HL-60/S4 treated with retinoic acid at 250 ng/mL for 4 days and 3 days (cell line): ENCODE measurements around the gene WDR74.

Experiments used
- in situ Hi-C: fragments of 300-500 bp; cut with MboI; formaldehyde crosslinking; loops from 2 replicates; pipeline ENCODE4 v1.7.0; 2022; ENCODE audit warnings: low sequenced_read_pairs

Gene WDR74

DNA sequence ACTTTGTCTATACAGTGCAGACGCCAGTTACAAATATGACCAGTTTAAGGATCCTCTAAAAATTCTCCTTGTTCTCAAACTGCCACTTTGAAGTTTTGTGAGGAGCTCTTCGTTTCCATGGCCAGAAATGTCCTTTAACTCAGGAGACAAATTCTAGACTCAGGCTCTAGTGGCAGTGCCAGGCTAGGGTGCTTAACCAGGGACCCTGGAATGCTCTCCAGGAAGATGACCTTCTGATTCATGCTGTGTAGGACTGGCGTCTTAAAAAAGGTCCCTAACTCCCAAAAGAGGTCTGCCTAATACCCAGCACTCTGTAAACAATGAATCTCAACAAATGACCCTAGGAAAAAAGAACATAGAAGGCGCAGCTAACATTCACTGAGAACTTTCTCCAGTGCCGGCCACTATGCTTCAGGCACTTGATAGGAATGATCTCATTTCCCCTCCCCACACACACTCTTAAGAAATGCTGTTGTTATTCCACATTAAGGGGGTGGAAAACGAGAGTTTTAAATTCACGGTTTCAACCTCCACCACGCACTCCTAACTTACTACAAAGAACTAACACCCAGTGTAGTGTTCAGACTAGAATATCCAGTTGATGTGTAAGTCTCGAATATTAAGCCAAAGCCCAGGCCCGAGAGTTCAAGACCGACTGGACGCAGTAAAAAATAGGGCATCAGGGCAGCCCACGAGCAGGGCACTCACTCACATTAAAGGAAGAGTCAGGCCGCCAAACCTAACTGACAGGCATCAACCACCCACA lies 34.9 kb downstream of the WDR74 start:
- in situ Hi-C loops = no loop called here

DNA sequence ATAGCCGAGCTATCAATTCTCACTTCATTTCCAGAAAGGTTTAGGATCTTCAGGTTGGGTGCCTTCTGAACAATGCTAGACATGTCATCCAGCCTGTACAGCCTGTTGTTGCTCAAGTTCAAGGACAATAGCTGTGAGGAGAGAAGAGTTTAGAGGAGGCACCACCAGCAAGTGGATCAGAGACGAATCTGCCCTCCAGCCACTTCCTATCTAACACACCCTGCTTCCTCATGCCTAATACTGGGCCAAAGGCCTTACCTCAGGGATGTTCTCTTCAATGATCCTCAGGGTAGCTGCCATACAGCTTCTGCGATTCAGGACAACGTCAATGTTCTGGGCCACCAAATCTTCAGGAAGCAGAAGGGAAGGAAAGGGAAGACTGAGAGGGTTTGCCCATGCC lies 38.3 kb downstream of the WDR74 start:
- in situ Hi-C loops = no loop called here

DNA sequence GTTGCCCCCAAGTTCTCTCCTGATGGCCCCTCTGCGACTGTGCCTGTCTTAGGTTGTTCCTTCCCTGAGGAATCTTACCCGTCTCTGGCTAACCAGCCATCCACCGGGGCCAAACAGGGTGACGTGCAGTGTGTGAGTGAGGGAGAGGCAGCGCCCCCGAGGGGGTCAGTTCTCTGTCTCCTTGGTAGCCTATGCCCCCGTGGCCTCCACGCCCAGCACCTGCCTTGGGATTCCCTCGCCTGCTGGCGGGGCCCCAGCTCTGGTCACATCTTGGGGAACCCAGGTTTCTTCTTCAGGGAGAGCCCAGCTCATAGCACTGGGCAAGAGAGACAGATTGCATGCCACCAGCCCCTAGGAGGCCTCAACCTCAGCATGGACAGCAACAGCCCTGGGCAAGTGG lies 39.9 kb downstream of the WDR74 start:
- in situ Hi-C loops = no loop called here

DNA sequence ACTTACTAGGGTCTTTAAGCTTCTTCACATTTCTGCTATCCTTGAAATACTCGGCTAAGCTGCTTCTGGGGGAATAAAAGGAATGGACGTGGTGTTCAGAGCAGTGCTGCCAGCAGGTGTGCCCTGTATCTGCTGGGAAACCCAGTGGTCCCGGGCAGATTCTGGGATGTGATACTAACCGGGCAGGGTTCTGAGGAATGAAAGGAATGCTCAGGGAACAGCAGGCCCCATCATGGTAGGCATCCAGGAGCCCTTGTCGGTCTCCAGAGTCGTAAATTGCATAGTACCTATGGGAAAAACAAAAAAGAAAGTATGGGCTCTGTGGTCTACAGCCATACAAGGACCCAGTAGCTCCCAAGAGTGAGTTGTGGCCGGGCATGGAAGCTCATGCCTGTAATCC lies 43.1 kb downstream of the WDR74 start:
- in situ Hi-C loops = no loop called here

DNA sequence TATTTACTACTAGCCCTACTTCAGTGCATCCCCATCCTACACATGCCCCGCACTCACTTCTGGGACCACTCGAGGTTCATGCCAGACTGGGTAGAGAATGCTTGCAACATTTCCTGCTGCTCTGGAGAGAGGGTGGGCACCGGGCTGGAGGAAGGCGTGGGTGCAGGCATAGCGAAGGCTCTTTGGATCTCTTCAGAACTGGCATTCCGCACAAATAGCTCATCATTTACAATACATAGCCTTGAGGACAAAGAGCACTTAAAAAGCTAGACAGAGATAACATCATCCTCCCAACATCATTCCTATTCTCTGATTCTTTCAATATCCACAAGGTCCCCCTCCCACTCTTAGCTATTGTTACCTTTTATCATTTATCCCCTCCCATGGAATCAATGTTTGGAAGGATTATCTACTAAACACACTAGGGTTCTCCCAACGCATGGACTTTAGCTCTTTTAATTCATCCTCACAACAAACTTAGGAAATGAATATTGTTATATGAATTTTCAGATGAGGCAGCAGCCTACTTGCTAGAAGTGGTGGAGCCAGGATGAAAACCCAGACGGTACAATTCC lies 45.1 kb downstream of the WDR74 start:
- in situ Hi-C loops = no loop called here

DNA sequence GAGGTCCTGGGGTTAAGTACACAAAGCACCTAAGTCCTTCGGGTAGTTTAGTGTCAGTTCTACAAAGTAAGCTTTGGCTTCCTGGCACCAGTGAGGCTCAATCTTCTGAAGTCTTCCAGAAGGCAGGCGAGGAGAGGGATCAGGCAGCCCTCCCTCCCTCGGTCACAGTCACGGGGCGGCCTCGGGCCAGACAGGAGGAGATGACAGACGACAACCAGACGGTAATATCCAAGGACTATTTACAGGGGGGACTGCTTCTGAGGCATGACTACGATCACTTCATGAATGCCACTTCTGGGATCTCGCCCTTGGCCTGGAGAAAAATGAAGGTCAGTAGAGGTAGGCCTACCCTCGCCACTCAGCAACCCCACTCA lies 47.2 kb downstream of the WDR74 start:
- in situ Hi-C loops = no loop called here

DNA sequence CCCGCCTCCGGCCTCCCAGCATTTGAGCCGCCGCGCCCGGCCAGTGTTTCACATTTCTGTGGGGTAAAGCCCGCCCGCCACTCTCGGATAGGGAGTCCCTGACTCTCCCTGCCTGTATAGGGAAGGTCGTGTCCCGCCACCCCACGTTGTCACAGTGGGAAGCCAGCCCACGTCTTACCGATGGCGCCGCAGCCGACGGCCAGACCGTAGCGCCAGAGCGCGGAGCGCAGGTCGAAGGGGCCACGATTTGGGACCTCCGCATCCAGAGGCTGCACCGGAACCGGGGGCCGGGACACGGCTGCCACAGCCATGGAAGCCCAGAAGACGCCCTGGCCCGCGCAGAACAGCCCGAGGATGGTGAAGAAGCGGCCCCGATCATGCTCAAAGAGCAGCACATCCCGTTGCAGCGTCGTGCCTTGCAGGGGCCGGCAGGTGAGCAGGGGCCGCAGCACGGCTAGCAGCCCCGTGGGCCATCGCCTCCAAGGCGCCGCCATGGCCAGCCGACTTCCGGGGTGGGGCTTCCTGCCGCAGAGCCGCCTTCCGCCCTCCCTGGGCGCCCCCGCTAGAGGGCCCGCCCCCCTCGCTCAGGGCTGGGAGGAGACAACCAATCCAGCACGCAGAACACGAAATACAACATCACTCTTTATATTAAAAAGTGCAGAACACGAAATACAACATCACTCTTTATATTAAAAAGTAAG lies 47.7 kb downstream of the WDR74 start, which contains the start of gene TMEM223:
Gene TMEM223, minus strand, starts transcription at position 506 of the 701 bp plus-strand sequence. Its CDS starts 12 bp downstream, at position 494.
- in situ Hi-C loops = no loop called here

DNA sequence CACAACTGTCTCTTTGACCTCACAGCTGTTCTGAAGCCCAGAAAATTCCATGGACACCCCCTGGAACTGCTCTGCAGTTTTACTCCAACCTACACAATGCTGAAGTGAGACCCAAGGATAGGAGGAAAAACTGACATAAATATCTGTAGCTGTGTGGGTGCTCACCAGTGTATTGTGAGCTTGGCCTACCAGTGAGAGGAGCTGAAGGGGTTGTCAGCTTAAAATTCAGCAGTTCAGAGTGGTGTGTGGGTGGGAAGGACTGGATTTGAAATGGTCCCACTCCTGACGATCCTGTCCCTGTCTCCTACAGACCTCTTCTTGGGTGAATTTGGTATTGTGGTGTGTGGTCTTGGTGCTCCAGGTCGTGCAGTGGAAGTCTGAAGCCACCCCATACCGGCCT lies 49.8 kb downstream of the WDR74 start:
- in situ Hi-C loops = no loop called here

DNA sequence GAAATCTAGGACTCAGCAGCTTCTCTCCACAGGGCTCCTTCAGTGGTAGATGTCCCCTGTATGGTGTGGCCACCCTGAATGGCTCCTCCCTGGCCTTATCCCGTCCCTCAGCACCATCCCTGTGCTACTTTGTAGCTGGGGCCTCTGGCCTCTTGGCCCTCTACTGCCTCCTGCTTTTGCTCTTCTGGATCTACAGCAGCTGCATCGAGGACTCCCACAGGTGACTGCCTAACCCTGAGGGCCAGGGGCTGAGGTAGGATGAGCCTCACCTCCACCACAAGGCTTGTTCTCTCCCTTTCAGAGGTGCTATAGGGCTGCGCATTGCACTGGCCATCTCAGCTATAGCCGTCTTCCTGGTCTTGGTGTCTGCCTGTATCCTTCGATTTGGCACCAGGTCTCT lies 50.4 kb downstream of the WDR74 start:
- in situ Hi-C loops = no loop called here

DNA sequence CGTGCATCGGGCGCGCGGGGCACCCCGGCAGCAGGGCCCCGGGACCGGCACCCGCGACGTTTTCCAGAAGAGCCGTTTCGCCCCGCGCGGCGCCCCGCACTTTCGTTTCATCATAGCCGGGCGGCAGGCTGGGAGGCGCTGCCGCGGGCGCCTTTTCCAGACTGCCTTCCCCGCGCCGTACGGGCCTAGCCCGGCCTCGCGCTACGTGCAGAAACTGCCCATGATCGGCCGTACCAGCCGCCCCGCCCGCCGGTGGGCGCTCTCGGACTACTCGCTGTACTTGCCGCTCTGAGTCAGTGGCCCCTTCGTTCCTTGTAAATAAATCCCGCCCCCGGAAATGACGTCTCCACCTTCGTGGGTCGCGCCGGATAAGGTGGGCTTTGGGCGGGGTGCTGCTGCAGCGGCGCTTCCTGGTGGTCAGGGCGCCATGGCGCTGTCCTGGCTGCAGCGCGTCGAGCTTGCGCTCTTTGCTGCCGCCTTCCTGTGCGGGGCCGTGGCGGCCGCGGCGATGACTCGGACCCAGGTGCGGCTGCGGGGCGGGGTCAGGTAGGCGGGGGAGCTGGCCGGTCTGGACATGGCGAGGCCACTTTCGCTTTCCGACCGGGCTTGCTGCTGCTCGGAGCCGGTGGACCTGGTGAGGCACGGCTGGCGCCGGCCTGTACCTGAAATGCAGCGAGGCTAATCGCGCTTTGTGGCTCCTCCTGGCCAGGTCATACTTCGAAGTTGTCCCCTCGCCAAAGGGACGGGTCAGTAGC lies 52.2 kb downstream of the WDR74 start, which contains the start of gene TMEM179B:
Gene TMEM179B, plus strand, starts transcription at position 398 of the 755 bp plus-strand sequence. Its CDS starts 30 bp downstream, at position 428.
- in situ Hi-C loops = no loop called here

DNA sequence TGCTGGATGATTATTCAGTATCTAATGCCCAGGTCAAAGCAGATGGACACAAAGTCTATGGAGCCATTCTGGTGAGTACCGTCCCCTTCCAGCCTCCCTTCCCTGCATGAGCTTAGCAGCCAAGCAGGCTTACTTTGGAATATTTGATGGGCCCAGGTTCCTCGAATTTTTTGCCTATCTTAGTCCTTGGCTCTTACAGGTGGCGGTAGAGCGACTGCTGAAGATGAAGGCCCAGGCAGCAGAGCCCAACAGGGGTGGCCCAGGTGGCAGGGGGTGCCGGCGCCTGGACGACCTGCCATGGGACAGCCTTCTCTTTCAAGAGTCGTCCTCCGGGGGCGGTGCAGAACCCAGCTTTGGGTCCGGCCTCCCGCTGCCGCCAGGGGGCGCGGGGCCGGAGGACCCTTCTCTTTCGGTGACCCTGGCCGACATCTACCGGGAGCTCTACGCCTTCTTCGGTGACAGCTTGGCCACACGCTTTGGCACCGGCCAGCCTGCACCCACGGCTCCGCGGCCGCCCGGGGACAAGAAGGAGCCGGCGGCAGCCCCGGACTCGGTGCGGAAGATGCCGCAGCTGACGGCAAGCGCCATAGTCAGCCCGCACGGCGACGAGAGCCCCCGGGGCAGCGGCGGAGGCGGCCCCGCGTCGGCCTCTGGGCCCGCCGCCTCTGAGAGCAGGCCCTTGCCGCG lies 52.9 kb downstream of the WDR74 start:
- in situ Hi-C loops = no loop called here
